Umbilical cord (tissue), 2 donors: Measurements from ENCODE around the gene VWA8. TPM values are rescaled to one million over a fixed set of nuclear protein-coding genes. Genes with fewer than 3 reads are reported as not detected.
A peak's percentile ranks its signal among the peaks of the same experiment; 100 is the strongest.
"Not testable (repeated sequence)": the region's sequence is repeated elsewhere in the genome, so short reads cannot be mapped to it uniquely, and the experiment has no call there.

ENCODE experiments used
- DNase-seq: peaks from one replicate; pipeline ENCODE4 v3.0.0-alpha.2; 2015; ENCODE audit warnings: low spot score
- total RNA-seq: library from RNA; depleted of rRNA; stranded (reverse); fragments of >200 nt; gene quantifications from one replicate; pipeline ENCODE4 v1.2.3, GENCODE V29; 2014; ENCODE audit warnings: low replicate concordance; ENCODE audit not compliant: insufficient read depth

The VWA8 gene
- total RNA-seq, 1 donor from 2014 or later = 27.2 TPM

GRCh38 chr13:41745496-41745895 lies 215.4 kb downstream of the VWA8 start:
- not testable (repeated sequence) for DNase-seq

- no peak for DNase-seq
Observed at GRCh38 chr13:41742917-41743552, 217.9 kb downstream of the VWA8 start.

GRCh38 chr13:41740479-41740878 lies 220.4 kb downstream of the VWA8 start:
- no peak for DNase-seq

GRCh38 chr13:41722684-41723535 lies 238.0 kb downstream of the VWA8 start:
- no peak for DNase-seq

GRCh38 chr13:41720839-41721561 lies 239.9 kb downstream of the VWA8 start:
- DNase-seq = no peak

- DNase-seq = no peak
Observed at GRCh38 chr13:41716236-41716635, 244.7 kb downstream of the VWA8 start.

- DNase-seq = peak; percentile 34
Observed at GRCh38 chr13:41713405-41713804, 247.5 kb downstream of the VWA8 start.

- DNase-seq = peak; percentile 56
Observed at GRCh38 chr13:41710771-41711170, 250.1 kb downstream of the VWA8 start.

GRCh38 chr13:41709511-41709910 lies 251.4 kb downstream of the VWA8 start:
- no peak for DNase-seq

GRCh38 chr13:41708713-41709112 lies 252.2 kb downstream of the VWA8 start:
- DNase-seq = peak; percentile 48

GRCh38 chr13:41707194-41707821 lies 253.6 kb downstream of the VWA8 start:
- DNase-seq = peak; percentile 33

GRCh38 chr13:41706152-41706551 lies 254.8 kb downstream of the VWA8 start:
- DNase-seq = no peak

GRCh38 chr13:41702540-41702939 lies 258.4 kb downstream of the VWA8 start:
- DNase-seq = no peak

GRCh38 chr13:41701676-41702075 lies 259.2 kb downstream of the VWA8 start:
- DNase-seq = no peak

- DNase-seq = peak; percentile 84
Observed at GRCh38 chr13:41700790-41701310, 260.1 kb downstream of the VWA8 start.

GRCh38 chr13:41699759-41700158 lies 261.1 kb downstream of the VWA8 start:
- DNase-seq = no peak

GRCh38 chr13:41697578-41697977 lies 263.3 kb downstream of the VWA8 start:
- DNase-seq = no peak

- peak; percentile 49 for DNase-seq
Observed at GRCh38 chr13:41696163-41697003, 264.5 kb downstream of the VWA8 start.

GRCh38 chr13:41694545-41695301 lies 266.2 kb downstream of the VWA8 start:
- DNase-seq = peak; percentile 92

GRCh38 chr13:41693434-41693833 lies 267.5 kb downstream of the VWA8 start:
- no peak for DNase-seq
